ENCODE results near the gene GALNT11. TPM values are rescaled to one million over a fixed set of nuclear protein-coding genes. Genes with fewer than 3 reads are reported as not detected.

The GALNT11 gene
- total RNA-seq, 2 donors from 2014 or later: 32.7 to 35.3 TPM

DNA sequence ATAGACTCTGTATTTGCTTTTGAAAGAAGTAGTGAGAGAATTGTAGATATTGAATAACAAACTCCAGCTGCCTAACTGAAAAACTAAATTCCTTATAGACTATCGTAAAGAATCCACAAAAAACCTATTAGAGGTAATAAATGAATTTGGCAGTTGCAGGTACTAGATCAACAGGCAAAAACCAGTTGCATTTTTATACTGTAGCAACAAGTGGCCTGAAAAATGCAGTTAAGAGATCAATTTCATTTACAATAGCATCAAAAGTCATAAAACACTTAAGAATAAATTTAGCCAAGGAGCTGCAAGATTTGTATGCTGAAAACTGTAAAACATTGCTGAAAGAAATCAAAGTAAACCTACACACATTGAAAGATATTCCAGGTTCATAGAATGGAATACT is 70.3 kb downstream of the GALNT11 start:
- no peak for DNase-seq
- Histone ChIP-seq H3K36me3 (ENCODE audit: control insufficient read depth, insufficient read depth, low read length) (peaks cover 6% of the 10 kb centered on the region), H3K27me3 (ENCODE audit: control insufficient read depth, insufficient read depth, low read length, poor library complexity, severe bottlenecking) (no peaks in the 10 kb centered on the region), H3K4me1 (ENCODE audit: control insufficient read depth, insufficient read depth, low read length) (no peaks in the 10 kb centered on the region), H3K4me3 (ENCODE audit: low read length) (no peak overlapping the region), H3K27ac (ENCODE audit: low read depth, low read length) (no peak overlapping the region), H3K9ac (ENCODE audit: extremely low read depth, low read length, poor library complexity, severe bottlenecking) (no peak overlapping the region), H3K9me3 (ENCODE audit: control insufficient read depth, low read length) (peaks cover 2% of the 10 kb centered on the region)
- H3K27ac Mint-ChIP-seq: no peak overlapping the region
- H3K36me3 Mint-ChIP-seq (ENCODE audit: low read depth): peaks cover 13% of the 10 kb centered on the region
- H3K4me3 Mint-ChIP-seq: no peak overlapping the region
- no CpG with 5 or more reads among the region's 1 CpG for WGBS, 2 experiments (ENCODE audit: insufficient coverage in 1 of 2, insufficient read length in 1 of 2)
- no peaks in the 10 kb centered on the region for H3K27me3 Mint-ChIP-seq (ENCODE audit: insufficient read depth)
- peaks cover 3% of the 10 kb centered on the region for H3K4me1 Mint-ChIP-seq
- H3K9me3 Mint-ChIP-seq: peaks cover 1% of the 10 kb centered on the region
- no peak for TF ChIP-seq CTCF (conservative IDR thresholded peaks at IDR 0.05)

DNA sequence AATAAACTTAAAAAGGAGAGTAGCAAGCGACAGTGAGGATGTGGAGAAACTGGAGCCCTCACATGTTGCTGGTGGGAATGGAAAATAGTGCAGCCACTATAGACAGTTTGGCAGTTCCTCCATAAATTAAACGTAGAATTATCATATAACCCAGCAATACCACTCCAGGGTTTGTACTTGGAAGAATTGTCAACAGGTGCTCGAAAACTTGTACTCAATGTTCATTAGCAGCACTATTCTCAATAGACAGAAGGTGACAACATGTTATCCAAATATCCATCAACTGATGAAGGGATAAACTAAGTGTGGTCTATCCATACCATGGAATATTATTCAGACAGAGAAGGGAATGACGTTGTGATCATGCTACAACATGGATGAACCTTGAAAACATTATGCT is 71.9 kb downstream of the GALNT11 start:
- Mint-ChIP-seq H3K27ac (no peak overlapping the region), H3K4me1 (peaks cover 7% of the 10 kb centered on the region), H3K9me3 (no peaks in the 10 kb centered on the region), H3K36me3 (ENCODE audit: low read depth) (peaks cover 20% of the 10 kb centered on the region), H3K27me3 (ENCODE audit: insufficient read depth) (no peaks in the 10 kb centered on the region), H3K4me3 (no peak overlapping the region)
- Histone ChIP-seq H3K36me3 (ENCODE audit: control insufficient read depth, insufficient read depth, low read length) (peaks cover 12% of the 10 kb centered on the region), H3K4me3 (ENCODE audit: low read length) (no peak overlapping the region), H3K27me3 (ENCODE audit: control insufficient read depth, insufficient read depth, low read length, poor library complexity, severe bottlenecking) (no peaks in the 10 kb centered on the region), H3K4me1 (ENCODE audit: control insufficient read depth, insufficient read depth, low read length) (no peaks in the 10 kb centered on the region), H3K9ac (ENCODE audit: extremely low read depth, low read length, poor library complexity, severe bottlenecking) (no peak overlapping the region), H3K27ac (ENCODE audit: low read depth, low read length) (no peak overlapping the region), H3K9me3 (ENCODE audit: control insufficient read depth, low read length) (peaks cover 9% of the 10 kb centered on the region)
- WGBS, 2 experiments (ENCODE audit: insufficient coverage in 1 of 2, insufficient read length in 1 of 2): 96 to 98% methylated on average over 3 to 4 of the region's 4 CpGs
- TF ChIP-seq CTCF (conservative IDR thresholded peaks at IDR 0.05): no peak
- DNase-seq: no peak

GRCh38 chr7:152103066-152103465 is 77.6 kb downstream of the GALNT11 start:
- no peaks in the 10 kb centered on the region for H3K27me3 ChIP-seq (ENCODE audit: control insufficient read depth, insufficient read depth, low read length, poor library complexity, severe bottlenecking)
- no peak overlapping the region for H3K27ac ChIP-seq (ENCODE audit: low read depth, low read length)
- no peak overlapping the region for H3K4me3 ChIP-seq (ENCODE audit: low read length)
- H3K4me1 ChIP-seq (ENCODE audit: control insufficient read depth, insufficient read depth, low read length): no peaks in the 10 kb centered on the region
- Mint-ChIP-seq H3K27ac (no peak overlapping the region), H3K36me3 (ENCODE audit: low read depth) (peaks cover 37% of the 10 kb centered on the region), H3K27me3 (ENCODE audit: insufficient read depth) (no peaks in the 10 kb centered on the region), H3K4me3 (no peak overlapping the region), H3K9me3 (no peaks in the 10 kb centered on the region), H3K4me1 (peaks cover 21% of the 10 kb centered on the region)
- no peak for TF ChIP-seq CTCF (conservative IDR thresholded peaks at IDR 0.05)
- H3K9me3 ChIP-seq (ENCODE audit: control insufficient read depth, low read length): peaks cover 9% of the 10 kb centered on the region
- no peak overlapping the region for H3K9ac ChIP-seq (ENCODE audit: extremely low read depth, low read length, poor library complexity, severe bottlenecking)
- WGBS, 2 experiments (ENCODE audit: insufficient coverage in 1 of 2, insufficient read length in 1 of 2): 87 to 91% methylated on average over 5 to 7 of the region's 7 CpGs
- no peak for DNase-seq
- peaks cover 33% of the 10 kb centered on the region for H3K36me3 ChIP-seq (ENCODE audit: control insufficient read depth, insufficient read depth, low read length)
